ENCODE measurements around the gene ARF5.
"Not testable (repeated sequence)": the region's sequence is repeated elsewhere in the genome, so short reads cannot be mapped to it uniquely, and the experiment has no call there.

Gene ARF5

GRCh38 chr7:127588019-127588696, at the start of gene ARF5:
Gene ARF5, plus strand, starts transcription at chr7:127588411. Its CDS starts 88 bp downstream, at chr7:127588499.
- DNase-seq = peak; percentile 81

DNA sequence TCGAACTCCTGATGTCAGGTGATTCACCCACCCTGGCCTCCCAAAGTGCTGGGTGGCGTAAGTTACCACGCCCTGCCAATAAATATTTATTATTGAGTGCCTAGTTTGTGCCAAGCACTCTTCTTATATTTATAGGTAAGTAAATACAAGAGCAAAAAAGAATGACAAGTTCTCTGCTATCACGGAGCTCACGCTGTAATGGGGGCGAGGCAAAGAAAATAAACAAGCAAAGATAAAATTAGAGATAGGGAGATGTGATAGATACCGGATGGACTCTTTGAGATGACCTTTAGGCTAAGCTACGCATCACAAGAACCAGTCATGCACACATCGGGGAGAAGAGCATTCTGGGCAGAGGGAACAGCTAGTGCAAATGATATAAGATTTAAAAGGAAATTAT, 49.1 kb upstream of the ARF5 start:
- no peak for DNase-seq

DNA sequence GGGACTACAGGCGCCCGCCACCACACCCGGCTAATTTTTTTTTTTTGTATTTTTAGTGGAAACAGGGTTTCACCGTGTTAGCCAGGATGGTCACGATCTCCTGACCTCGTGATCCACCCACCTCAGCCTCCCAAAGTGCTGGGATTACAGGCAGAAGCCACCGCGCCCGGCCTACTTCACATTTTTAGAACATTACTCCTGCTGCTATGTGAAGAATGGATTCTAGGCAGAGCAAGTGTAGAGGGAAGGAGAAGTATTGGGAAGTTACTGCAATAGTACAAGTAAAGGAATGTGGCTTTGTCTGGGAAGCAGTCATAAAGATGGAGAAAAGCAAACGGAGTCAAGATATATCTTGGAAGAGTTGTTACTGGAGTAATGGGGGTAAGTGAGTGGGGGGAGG, 47.8 kb upstream of the ARF5 start:
- DNase-seq = not testable (repeated sequence)

- DNase-seq = no peak
Observed at GRCh38 chr7:127541548-127541947, 46.7 kb upstream of the ARF5 start.

DNA sequence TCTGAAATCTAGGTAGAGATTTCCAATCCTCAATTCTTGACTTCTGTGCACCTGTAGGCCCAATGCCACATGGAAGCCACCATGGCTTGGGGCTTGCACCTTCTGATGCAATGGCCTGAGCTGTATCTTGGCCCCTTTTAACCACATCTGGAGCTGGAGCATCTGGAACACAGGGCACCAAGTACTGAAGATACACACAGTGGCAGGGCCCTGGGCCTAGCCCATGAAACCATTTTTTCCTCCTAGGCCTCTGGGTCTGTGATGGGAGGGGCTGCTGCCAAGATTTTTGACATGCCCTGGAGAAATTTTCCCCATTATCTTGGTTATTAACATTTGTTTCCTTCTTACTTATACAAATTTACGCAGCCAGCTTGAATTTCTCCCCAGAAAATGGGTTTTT, 41.9 kb upstream of the ARF5 start:
- no peak for DNase-seq

GRCh38 chr7:127550247-127550646, 38.0 kb upstream of the ARF5 start:
- no peak for DNase-seq

GRCh38 chr7:127551941-127552340, 36.3 kb upstream of the ARF5 start:
- DNase-seq = no peak

DNA sequence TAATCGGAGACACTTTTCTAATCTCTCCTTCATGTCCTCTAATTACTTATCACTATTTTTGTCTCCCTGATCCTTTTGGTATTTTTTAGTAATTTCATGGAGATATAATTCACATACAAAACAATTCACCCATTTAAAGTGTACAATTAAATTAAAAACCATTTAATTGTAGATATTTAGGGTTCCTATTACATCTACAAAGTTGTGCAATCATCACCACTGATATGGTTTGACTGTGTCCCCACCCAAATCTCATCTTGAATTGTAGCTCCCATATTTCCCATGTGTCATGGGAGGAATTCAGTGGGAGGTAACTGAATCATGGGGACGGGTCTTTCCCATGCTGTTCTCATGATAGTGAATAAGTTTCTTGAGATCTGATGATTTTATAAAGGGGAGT, 31.8 kb upstream of the ARF5 start:
- no peak for DNase-seq

- DNase-seq = no peak
Observed at GRCh38 chr7:127557803-127558202, 30.4 kb upstream of the ARF5 start.

DNA sequence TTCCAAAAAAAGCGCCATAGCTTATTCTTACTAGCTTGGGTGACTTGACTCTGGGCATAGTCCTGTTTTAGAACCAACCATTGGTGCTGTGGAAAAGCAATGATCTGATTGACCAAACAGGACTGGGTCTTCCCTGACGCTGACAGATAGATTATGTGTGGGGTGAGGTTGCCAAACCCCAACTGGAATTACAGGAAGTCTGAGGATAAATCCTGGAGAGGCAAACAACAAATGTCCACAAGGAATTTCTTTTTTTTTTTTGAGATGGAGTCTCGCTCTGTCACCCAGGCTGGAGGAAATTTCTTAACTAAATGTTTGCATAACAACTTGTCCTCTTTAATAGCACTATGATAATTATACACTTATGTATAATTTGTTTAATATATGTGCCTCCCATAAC, 22.0 kb upstream of the ARF5 start:
- DNase-seq = no peak

DNA sequence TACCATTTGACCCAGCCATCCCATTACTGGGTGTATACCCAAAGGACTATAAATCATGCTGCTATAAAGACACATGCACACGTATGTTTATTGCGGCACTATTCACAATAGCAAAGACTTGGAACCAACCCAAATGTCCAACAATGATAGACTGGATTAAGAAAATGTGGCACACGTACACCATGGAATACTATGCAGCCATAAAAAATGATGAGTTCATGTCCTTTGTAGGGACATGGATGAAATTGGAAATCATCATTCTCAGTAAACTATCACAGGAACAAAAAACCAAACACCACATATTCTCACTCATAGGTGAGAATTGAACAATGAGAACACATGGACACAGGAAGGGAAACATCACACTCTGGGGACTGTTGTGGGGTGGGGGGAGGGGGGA, 20.2 kb upstream of the ARF5 start:
- DNase-seq = not testable (repeated sequence)

GRCh38 chr7:127571741-127572505, 16.3 kb upstream of the ARF5 start:
- no peak for DNase-seq

DNA sequence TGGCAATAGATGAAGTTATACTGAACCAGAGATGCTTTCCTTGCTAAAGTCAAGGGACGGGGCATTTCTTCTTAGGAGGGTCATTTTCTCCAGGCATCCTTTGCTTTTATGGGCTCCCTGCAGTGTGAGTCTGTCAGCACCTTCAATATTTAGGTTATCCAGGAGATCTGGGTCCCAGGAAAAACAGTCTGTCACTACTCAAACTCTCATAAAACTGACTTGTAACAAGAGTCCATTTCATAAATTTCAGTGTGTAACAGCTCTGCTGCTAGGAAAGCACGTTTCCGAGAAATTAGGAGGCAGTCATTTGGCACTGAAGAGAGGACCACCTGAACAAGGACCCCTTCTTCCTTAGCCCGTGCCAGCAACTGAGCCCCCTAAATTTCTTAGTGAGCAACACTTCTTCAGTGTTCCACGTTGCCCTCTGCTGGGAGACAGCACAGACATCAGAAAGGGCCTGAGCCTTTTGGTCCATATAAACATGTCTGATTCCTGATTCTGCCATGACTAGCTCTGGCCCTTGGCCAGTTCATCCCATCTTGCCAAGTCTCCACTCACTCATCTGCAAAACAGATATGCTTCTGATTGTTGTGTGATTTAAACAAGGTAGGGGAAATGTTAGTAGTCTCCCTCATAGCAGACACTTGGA, 10.1 kb upstream of the ARF5 start:
- DNase-seq = no peak

DNA sequence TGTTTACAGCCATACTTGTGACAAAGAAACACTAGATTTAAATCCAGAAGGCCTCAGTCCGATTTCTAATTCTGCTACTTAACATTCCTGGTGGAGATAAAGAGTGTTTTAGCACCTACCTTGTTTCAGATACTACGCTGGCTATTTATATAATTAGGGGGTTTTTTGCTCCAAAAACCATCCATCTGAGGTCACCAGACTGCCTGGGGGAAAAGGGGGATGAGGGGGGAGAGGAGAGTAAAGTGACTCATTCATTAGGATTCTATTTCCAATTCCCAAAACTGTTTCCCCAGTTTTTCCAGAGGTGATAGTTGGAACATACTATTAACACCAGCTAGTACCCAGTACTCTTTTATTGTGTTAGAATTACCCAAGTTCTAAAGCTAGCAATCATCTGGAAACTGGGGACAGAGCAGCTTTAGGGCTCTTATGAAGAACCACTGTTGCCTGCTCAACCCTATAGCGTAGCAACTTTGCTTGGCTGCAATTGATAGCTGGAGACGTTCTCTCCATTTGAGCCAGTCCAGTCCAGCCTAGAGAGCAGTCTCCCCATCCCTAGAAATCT, 9.4 kb upstream of the ARF5 start:
- DNase-seq = no peak

DNA sequence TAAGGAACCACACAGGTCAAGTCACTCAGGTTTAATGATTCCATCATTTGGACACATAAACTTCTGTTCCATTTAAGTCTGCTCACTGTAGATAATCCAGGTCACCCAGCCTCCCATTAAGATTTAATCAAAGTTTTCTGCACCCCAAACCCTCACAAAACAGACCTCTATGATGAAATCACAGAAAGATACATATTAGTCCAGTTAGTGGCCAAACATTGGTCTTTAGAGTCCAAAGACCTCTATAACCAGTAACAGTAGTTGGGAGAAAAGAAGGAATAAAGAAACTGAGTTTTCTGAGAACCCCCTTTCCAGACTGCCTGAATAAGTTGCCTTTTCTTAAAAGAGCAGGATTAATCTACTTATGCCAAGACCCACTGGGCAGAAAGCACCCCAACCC, 7.6 kb upstream of the ARF5 start:
- no peak for DNase-seq

DNA sequence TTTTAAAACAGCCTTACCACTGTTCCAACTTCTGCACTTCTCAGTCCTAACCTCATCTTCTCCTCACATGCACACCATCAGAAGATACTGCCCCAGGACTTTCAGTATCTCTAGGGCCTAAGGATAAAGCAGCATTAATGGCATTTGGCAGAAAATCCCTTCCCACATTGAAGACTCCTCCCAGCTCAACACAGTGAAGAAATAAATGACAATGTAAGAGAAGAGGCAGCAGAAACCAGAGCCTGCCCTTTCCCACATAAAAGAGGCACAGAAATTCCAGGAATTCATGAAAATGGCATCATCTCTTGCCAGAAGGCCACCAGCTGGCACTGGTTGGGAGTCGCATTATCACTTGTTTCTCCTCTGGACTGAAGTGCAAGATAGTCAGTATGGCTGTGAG, 6.5 kb upstream of the ARF5 start:
- no peak for DNase-seq

DNA sequence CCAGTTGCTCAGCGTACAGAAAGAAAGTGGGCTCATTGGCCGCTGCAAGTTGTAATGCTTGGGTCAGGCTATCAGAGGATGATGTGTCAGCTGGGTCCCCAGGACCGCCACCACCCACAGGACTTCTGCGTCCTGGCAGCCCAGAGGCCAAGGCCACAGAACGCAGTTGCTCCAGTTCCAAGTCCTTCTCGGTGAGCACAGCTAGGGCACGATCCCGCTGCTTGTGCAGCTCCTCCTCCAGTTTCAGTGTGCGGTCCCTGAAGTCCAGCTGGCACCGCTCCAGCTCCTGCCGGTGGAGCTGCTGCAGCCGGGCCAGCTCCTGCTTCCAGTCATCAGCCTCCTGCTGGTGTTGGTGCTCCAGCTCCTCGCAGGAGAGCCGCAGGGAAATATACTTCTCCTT, 5.8 kb upstream of the ARF5 start:
- DNase-seq = no peak

GRCh38 chr7:127584648-127585043, 3.6 kb upstream of the ARF5 start:
- DNase-seq = no peak

DNA sequence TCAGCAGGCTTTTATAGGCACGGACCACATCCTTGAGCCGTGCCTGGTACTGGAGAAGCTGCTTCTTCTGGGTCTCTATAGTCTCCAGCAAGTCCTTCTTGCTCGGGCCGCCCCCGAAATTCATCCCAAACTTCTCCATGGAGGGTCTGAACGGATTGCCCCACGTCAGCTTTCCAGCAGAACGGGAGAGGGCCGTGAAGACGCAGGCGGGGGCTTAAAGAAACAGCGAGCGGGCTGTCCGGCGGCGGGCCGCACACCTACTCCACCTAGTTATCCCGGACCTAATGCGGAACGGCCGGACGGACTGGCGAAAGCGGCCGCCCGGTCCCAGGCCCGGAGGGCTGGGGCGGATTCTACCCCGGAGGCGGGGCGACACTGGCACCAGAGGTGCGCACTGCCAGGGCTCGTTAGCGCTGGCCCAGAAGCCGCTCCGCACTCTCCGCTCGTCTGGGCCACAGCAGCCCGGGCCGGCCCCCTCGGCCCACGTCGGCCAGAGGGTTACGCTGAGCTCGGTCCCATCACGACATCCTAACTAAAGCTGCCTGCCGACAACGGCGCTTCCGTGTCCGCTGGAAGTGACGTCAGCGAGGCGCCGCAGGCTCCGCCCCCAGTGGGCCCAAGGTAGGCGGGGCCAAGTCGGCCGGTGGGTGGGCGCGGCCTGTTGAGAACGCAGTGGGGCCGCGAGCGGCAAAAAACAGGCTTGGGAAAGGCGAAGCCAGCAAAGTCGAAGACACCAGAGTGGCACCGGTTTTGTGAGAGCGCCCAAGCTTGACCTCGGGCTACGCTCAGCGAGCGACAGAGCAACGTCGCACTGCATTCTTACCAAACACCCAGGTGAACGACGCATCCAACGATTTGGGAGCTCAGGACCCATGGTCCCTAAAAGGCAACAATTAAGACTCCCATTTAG, 2.9 kb upstream of the ARF5 start, which contains the start of gene GCC1:
GCC1 (minus strand) TSS at position 553 of the 910 bp plus-strand sequence; CDS start at position 139, 414 bp downstream.
- DNase-seq = peak; percentile 57

DNA sequence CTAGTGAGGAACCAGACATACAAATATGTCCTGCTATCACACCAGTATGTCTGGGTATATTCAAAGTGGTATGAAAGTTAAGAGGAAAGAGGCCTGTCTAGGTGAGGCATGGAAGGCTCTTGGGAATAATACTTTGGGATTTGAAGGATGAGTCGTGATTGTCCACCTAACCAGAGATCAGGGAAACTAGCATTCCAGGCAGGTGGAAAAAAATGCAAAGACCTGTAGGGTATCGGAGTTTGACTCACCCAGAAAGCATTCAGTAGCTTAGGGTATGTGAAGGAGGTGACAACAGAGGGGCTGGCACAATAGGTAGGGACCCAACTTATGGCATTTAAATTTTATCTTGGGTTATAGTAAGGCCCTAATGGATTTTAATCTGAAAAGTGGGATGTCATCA, 1.9 kb upstream of the ARF5 start:
- no peak for DNase-seq

- no peak for DNase-seq
Observed at GRCh38 chr7:127587663-127588018, 570 bp upstream of the ARF5 start.

GRCh38 chr7:127588697-127589482, 679 bp downstream of the ARF5 start:
- DNase-seq = no peak
